ENCODE data around the gene WDR88.
"Not testable (repeated sequence)": the region's sequence is repeated elsewhere in the genome, so short reads cannot be mapped to it uniquely, and the experiment has no call there.

WDR88 gene

GRCh38 chr19:33211794-33212435, 80.0 kb downstream of the WDR88 start:
- Mint-ChIP-seq H3K4me3 (no peak overlapping the region), H3K4me1 (ENCODE audit: low read depth) (no peaks in the 10 kb centered on the region), H3K9me3 (no peaks in the 10 kb centered on the region), H3K27me3 (ENCODE audit: low read depth) (no peaks in the 10 kb centered on the region), H3K36me3 (ENCODE audit: low read depth) (no peaks in the 10 kb centered on the region), H3K27ac (no peak overlapping the region)
- DNase-seq (ENCODE audit: low spot score): no peak

DNA sequence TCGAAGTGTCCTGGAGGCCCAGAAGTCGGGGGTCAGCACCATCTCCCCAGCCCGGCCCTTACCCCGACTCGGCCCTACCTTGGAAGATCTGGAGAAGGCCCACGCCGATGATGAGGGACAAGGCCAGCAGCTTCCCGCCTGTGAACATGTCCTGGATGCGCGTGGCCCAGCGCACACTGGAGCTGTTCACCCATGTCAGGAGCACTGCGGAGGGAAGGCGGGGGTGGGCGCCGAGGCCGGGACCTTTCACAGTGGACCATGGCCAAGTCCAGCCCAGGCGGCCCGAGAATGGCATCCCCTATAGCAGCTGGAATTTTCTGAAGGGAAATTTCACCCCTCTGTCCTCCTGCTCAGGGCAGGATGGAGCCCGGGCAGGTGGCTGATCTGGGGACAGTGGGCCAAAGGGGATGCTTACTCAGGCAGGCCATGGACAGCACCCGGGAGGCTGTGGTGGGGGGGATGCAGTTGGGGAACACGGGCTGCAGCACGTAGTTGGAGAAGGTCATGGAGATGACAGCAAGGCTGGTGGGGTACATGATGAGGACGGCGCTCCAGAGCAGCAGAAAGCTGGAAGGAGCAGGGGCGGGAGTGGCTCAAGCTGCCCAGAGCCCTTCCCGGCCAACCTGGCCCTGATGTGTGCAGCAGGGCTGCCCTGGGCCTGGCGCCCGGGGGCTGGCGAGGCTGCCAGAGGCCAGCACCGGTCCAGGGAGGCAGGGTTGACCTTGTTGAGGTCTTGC, 80.7 kb downstream of the WDR88 start:
- Mint-ChIP-seq H3K4me3 (no peak overlapping the region), H3K9me3 (no peaks in the 10 kb centered on the region), H3K36me3 (ENCODE audit: low read depth) (no peaks in the 10 kb centered on the region), H3K27ac (no peak overlapping the region), H3K27me3 (ENCODE audit: low read depth) (no peaks in the 10 kb centered on the region), H3K4me1 (ENCODE audit: low read depth) (no peaks in the 10 kb centered on the region)
- no peak for DNase-seq (ENCODE audit: low spot score)

DNA sequence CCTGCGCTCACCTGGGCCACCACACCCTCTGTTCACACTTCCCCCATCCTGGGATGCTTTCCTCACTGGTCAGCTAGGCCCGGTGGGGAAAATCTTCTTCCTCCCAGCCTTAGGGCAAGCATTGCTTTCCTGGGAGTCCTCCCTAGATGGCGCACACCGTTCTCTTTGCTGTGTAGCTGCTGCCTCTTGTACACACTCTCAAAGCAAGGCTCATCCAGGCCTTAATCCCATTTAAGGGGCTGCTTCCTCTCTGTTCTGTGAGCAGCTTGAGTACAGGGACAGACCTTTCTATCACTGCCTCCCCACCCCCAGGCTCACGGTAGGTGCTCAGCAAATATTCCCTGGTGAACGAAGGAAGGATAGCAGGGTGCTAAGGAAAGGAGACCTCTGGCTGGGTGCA, 82.7 kb downstream of the WDR88 start:
- Mint-ChIP-seq H3K36me3 (ENCODE audit: low read depth) (no peaks in the 10 kb centered on the region), H3K27me3 (ENCODE audit: low read depth) (no peaks in the 10 kb centered on the region), H3K27ac (no peak overlapping the region), H3K4me3 (no peak overlapping the region), H3K4me1 (ENCODE audit: low read depth) (no peaks in the 10 kb centered on the region), H3K9me3 (no peaks in the 10 kb centered on the region)
- DNase-seq (ENCODE audit: low spot score): no peak

- no peak overlapping the region for H3K27ac Mint-ChIP-seq
- no peaks in the 10 kb centered on the region for H3K9me3 Mint-ChIP-seq
- H3K36me3 Mint-ChIP-seq (ENCODE audit: low read depth): no peaks in the 10 kb centered on the region
- no peak overlapping the region for H3K4me3 Mint-ChIP-seq
- no peaks in the 10 kb centered on the region for H3K4me1 Mint-ChIP-seq (ENCODE audit: low read depth)
- H3K27me3 Mint-ChIP-seq (ENCODE audit: low read depth): no peaks in the 10 kb centered on the region
- no peak for DNase-seq (ENCODE audit: low spot score)
These were observed 83.7 kb downstream of the WDR88 start for GRCh38 chr19:33215438-33216197.

GRCh38 chr19:33216198-33216830, 84.4 kb downstream of the WDR88 start:
- no peaks in the 10 kb centered on the region for H3K27me3 Mint-ChIP-seq (ENCODE audit: low read depth)
- H3K9me3 Mint-ChIP-seq: no peaks in the 10 kb centered on the region
- no peaks in the 10 kb centered on the region for H3K36me3 Mint-ChIP-seq (ENCODE audit: low read depth)
- no peaks in the 10 kb centered on the region for H3K4me1 Mint-ChIP-seq (ENCODE audit: low read depth)
- H3K27ac Mint-ChIP-seq: no peak overlapping the region
- no peak for DNase-seq (ENCODE audit: low spot score)
- H3K4me3 Mint-ChIP-seq: no peak overlapping the region

DNA sequence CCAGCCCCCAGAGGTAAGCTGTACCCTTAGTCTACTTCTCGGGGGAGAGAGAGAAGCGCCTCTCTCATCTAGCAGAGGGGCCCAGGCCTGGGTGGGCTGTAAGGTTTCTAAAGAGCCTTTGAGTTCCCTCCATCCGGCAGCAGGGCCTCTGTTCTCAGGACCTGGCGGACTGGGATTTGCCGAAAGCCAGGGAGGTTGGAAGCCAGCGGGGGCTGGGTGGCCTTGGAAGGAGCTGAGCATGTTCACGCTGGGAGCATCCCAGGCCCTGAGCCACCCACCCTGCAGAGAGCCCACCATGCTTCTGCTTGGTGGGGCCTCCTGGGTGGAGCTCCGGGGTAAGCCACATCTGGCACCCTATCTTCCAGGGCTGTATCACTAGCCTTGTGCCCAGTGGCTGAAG, 86.0 kb downstream of the WDR88 start:
- DNase-seq (ENCODE audit: low spot score): no peak
- Mint-ChIP-seq H3K4me3 (no peak overlapping the region), H3K27me3 (ENCODE audit: low read depth) (peaks cover 5% of the 10 kb centered on the region), H3K27ac (no peak overlapping the region), H3K9me3 (no peaks in the 10 kb centered on the region), H3K36me3 (ENCODE audit: low read depth) (no peaks in the 10 kb centered on the region), H3K4me1 (ENCODE audit: low read depth) (no peaks in the 10 kb centered on the region)

DNA sequence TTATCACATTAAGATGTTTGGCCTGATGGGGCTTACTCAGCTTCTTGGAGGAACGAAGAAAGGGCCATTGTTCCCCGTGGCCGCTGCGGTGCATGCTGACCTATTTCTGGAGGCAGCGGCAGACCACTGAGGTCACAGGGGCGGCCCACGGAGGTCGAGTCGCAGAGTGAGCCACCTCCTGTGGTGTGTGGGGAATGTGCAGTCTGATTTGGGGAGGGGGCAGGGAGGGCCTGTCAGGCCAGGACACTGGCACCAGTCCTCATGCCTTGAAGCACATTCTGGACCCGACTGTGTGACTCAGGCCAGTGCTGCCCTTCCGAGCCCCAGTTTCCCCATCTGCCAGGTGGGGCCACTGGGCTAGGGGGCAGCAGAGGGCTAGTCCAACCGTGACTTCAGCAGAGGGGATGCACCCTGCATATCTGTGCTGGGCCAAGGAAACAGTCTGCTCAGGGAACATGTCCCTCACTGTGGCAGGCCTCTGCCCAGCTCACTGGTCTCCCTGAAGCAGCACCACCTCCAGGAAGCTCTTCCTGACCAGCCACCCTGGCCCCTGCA, 87.4 kb downstream of the WDR88 start:
- Mint-ChIP-seq H3K27ac (no peak overlapping the region), H3K36me3 (ENCODE audit: low read depth) (no peaks in the 10 kb centered on the region), H3K4me1 (ENCODE audit: low read depth) (no peaks in the 10 kb centered on the region), H3K27me3 (ENCODE audit: low read depth) (peaks cover 11% of the 10 kb centered on the region), H3K4me3 (no peak overlapping the region), H3K9me3 (no peaks in the 10 kb centered on the region)
- no peak for DNase-seq (ENCODE audit: low spot score)

DNA sequence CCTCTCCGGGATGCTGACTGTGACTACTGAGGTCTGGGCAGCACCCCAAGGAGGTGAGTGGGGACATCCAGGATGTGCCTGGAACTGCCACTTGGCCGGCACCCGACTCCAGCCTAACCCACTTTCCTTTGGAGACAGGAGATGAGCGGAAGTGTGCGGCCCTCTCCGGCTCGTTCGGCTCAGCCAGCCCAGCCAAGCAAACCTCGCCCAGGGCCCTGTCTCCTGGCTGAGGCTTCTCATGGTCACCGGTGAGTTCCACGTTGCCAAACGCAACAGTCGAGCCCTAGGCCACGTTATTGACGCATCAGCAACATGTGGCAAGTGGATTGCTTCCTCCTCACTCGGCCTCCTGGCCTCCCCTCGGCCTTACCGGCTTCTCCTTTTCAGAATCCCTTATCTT, 88.2 kb downstream of the WDR88 start:
- H3K4me3 Mint-ChIP-seq: no peak overlapping the region
- DNase-seq (ENCODE audit: low spot score): no peak
- H3K27me3 Mint-ChIP-seq (ENCODE audit: low read depth): peaks cover 17% of the 10 kb centered on the region
- H3K9me3 Mint-ChIP-seq: no peaks in the 10 kb centered on the region
- H3K27ac Mint-ChIP-seq: no peak overlapping the region
- no peaks in the 10 kb centered on the region for H3K36me3 Mint-ChIP-seq (ENCODE audit: low read depth)
- no peaks in the 10 kb centered on the region for H3K4me1 Mint-ChIP-seq (ENCODE audit: low read depth)

DNA sequence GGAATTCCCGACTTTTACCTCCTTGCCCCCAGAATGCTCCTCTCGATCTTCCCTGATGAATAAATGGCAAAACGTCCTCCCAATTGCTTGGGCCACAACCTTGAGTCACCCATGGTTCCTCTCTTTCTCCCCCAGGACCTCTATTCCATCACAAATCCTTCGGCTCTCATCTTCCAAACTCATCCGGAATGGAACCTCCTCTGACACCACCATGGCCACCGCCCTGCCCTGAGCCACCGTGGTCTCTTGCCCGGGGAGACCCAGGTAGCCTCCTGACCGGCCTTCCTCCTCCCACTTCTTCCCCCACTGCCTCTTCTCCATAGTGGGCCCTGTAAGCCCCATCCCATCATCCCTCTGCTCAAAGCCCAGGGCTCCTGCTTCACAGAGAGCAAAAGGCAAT, 88.8 kb downstream of the WDR88 start:
- Mint-ChIP-seq H3K9me3 (no peaks in the 10 kb centered on the region), H3K27me3 (ENCODE audit: low read depth) (peaks cover 18% of the 10 kb centered on the region), H3K27ac (no peak overlapping the region), H3K4me3 (no peak overlapping the region), H3K4me1 (ENCODE audit: low read depth) (no peaks in the 10 kb centered on the region), H3K36me3 (ENCODE audit: low read depth) (no peaks in the 10 kb centered on the region)
- no peak for DNase-seq (ENCODE audit: low spot score)

GRCh38 chr19:33221638-33222037, 89.7 kb downstream of the WDR88 start:
- no peak for DNase-seq (ENCODE audit: low spot score)
- H3K4me3 Mint-ChIP-seq: no peak overlapping the region
- H3K27ac Mint-ChIP-seq: no peak overlapping the region
- H3K36me3 Mint-ChIP-seq (ENCODE audit: low read depth): peaks cover 2% of the 10 kb centered on the region
- H3K27me3 Mint-ChIP-seq (ENCODE audit: low read depth): peaks cover 26% of the 10 kb centered on the region
- no peaks in the 10 kb centered on the region for H3K4me1 Mint-ChIP-seq (ENCODE audit: low read depth)
- no peaks in the 10 kb centered on the region for H3K9me3 Mint-ChIP-seq

DNA sequence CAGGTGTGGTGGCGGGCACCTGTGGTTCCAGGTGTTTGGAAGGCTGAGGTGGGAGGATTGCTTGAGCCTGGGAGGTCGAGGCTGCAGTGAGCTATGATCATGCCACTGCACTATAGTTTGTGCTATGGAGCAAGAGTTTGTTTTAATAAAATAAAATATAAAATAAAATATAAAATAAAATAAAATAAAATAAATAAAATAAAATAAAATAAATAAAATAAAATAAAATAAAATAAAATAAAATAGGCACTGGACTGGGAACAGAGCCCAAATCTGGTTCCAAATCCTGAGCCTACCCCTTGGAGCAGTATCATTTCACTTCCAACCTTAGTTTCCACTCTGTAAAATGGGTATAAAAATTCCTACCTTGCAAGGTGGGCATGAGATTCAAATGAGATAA, 90.3 kb downstream of the WDR88 start:
- H3K36me3 Mint-ChIP-seq (ENCODE audit: low read depth); H3K27ac Mint-ChIP-seq; H3K9me3 Mint-ChIP-seq; H3K4me3 Mint-ChIP-seq; DNase-seq (ENCODE audit: low spot score); H3K4me1 Mint-ChIP-seq (ENCODE audit: low read depth): not testable (repeated sequence)
- H3K27me3 Mint-ChIP-seq (ENCODE audit: low read depth): peaks cover 30% of the 10 kb centered on the region

GRCh38 chr19:33224694-33225457, 93.0 kb downstream of the WDR88 start:
- no peak for DNase-seq (ENCODE audit: low spot score)
- peaks cover 9% of the 10 kb centered on the region for H3K36me3 Mint-ChIP-seq (ENCODE audit: low read depth)
- no peaks in the 10 kb centered on the region for H3K4me1 Mint-ChIP-seq (ENCODE audit: low read depth)
- peaks cover 17% of the 10 kb centered on the region for H3K9me3 Mint-ChIP-seq
- H3K4me3 Mint-ChIP-seq: no peak overlapping the region
- H3K27ac Mint-ChIP-seq: no peak overlapping the region
- H3K27me3 Mint-ChIP-seq (ENCODE audit: low read depth): peaks cover 47% of the 10 kb centered on the region
